ENCODE results near the gene CHCHD3. TPM values are rescaled to one million over a fixed set of nuclear protein-coding genes. Genes with fewer than 3 reads are reported as not detected.
"Not testable (repeated sequence)": the region's sequence is repeated elsewhere in the genome, so short reads cannot be mapped to it uniquely, and the experiment has no call there.

CHCHD3 gene
- total RNA-seq, 1 experiment from 2014 or later = 100 TPM

GRCh38 chr7:132904209-132904608, 177.7 kb downstream of the CHCHD3 start:
- no peaks in the 10 kb centered on the region for H4K20me1 ChIP-seq (ENCODE audit: insufficient read depth)
- no peak overlapping the region for H3K4me2 ChIP-seq
- H3K4me1 ChIP-seq (replicated peaks; ENCODE audit: insufficient read depth) = no peaks in the 10 kb centered on the region
- ChIA-PET POLR2A (ENCODE audit: unreplicated experiment) (no interaction called here), CTCF (no interaction called here)
- H3K9me3 ChIP-seq (ENCODE audit: insufficient read depth, low read depth) = no peaks in the 10 kb centered on the region
- no peak overlapping the region for H3K27ac ChIP-seq
- H3K79me2 ChIP-seq (ENCODE audit: low read depth) = no peaks in the 10 kb centered on the region
- TF ChIP-seq, protein P1, sequence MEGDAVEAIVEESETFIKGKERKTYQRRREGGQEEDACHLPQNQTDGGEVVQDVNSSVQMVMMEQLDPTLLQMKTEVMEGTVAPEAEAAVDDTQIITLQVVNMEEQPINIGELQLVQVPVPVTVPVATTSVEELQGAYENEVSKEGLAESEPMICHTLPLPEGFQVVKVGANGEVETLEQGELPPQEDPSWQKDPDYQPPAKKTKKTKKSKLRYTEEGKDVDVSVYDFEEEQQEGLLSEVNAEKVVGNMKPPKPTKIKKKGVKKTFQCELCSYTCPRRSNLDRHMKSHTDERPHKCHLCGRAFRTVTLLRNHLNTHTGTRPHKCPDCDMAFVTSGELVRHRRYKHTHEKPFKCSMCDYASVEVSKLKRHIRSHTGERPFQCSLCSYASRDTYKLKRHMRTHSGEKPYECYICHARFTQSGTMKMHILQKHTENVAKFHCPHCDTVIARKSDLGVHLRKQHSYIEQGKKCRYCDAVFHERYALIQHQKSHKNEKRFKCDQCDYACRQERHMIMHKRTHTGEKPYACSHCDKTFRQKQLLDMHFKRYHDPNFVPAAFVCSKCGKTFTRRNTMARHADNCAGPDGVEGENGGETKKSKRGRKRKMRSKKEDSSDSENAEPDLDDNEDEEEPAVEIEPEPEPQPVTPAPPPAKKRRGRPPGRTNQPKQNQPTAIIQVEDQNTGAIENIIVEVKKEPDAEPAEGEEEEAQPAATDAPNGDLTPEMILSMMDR (conservative IDR thresholded peaks at IDR 0.05) = no peak
- TF ChIP-seq EZH2 (IDR thresholded peaks at IDR 0.05; ENCODE audit: low read depth) = no peak
- intact Hi-C loops (cut with micrococcal nuclease; ENCODE audit: unreplicated experiment) = no loop called here
- H3K9me2 ChIP-seq (ENCODE audit: insufficient read depth) = no peaks in the 10 kb centered on the region
- H3F3A ChIP-seq (ENCODE audit: insufficient read depth, low read depth) = peaks cover 6% of the 10 kb centered on the region; the same call in 1 of the 2 replicates
- BruUV-seq (replicated peaks) = no TSS peak
- no peaks in the 10 kb centered on the region for H3K36me3 ChIP-seq (ENCODE audit: low read depth)
- H3K4me3 ChIP-seq = no peak overlapping the region
- no peak overlapping the region for H2AFZ ChIP-seq
- no peaks in the 10 kb centered on the region for H3K27me3 ChIP-seq (ENCODE audit: insufficient read depth, low read depth)
- DNase-seq = no peak

- H3K4me2 ChIP-seq; BruUV-seq (replicated peaks); H3F3A ChIP-seq (ENCODE audit: insufficient read depth, low read depth); H3K36me3 ChIP-seq (ENCODE audit: low read depth); CTCF ChIA-PET; H3K4me3 ChIP-seq; DNase-seq; H4K20me1 ChIP-seq (ENCODE audit: insufficient read depth); H3K79me2 ChIP-seq (ENCODE audit: low read depth); H3K9me3 ChIP-seq (ENCODE audit: insufficient read depth, low read depth); H3K4me1 ChIP-seq (replicated peaks; ENCODE audit: insufficient read depth); H2AFZ ChIP-seq; H3K9me2 ChIP-seq (ENCODE audit: insufficient read depth); H3K27me3 ChIP-seq (ENCODE audit: insufficient read depth, low read depth); intact Hi-C loops (cut with micrococcal nuclease; ENCODE audit: unreplicated experiment); POLR2A ChIA-PET (ENCODE audit: unreplicated experiment); H3K27ac ChIP-seq: not testable (repeated sequence)
These were observed 179.6 kb downstream of the CHCHD3 start for GRCh38 chr7:132902294-132902693.

GRCh38 chr7:132901241-132901640, 180.6 kb downstream of the CHCHD3 start:
- Histone ChIP-seq H3K9me3 (ENCODE audit: insufficient read depth, low read depth) (no peaks in the 10 kb centered on the region), H2AFZ (no peak overlapping the region), H3K9me2 (ENCODE audit: insufficient read depth) (no peaks in the 10 kb centered on the region), H3K79me2 (ENCODE audit: low read depth) (no peaks in the 10 kb centered on the region), H4K20me1 (ENCODE audit: insufficient read depth) (no peaks in the 10 kb centered on the region), H3K36me3 (ENCODE audit: low read depth) (no peaks in the 10 kb centered on the region), H3K4me2 (no peak overlapping the region), H3K27ac (no peak overlapping the region), H3F3A (ENCODE audit: insufficient read depth, low read depth) (no peaks in the 10 kb centered on the region), H3K4me1 (replicated peaks; ENCODE audit: insufficient read depth) (no peaks in the 10 kb centered on the region), H3K4me3 (no peak overlapping the region), H3K27me3 (ENCODE audit: insufficient read depth, low read depth) (no peaks in the 10 kb centered on the region)
- TF ChIP-seq, protein P1 (conservative IDR thresholded peaks at IDR 0.05) = no peak
- TF ChIP-seq EZH2 (IDR thresholded peaks at IDR 0.05; ENCODE audit: low read depth) = no peak
- POLR2A ChIA-PET (ENCODE audit: unreplicated experiment) = no interaction called here
- CTCF ChIA-PET = no interaction called here
- intact Hi-C loops (cut with micrococcal nuclease; ENCODE audit: unreplicated experiment) = no loop called here
- BruUV-seq (replicated peaks) = no TSS peak
- DNase-seq = no peak

- Histone ChIP-seq H3K27ac (no peak overlapping the region), H3K36me3 (ENCODE audit: low read depth) (no peaks in the 10 kb centered on the region), H4K20me1 (ENCODE audit: insufficient read depth) (no peaks in the 10 kb centered on the region), H3K4me1 (replicated peaks; ENCODE audit: insufficient read depth) (no peaks in the 10 kb centered on the region), H3K4me2 (no peak overlapping the region), H3K9me2 (ENCODE audit: insufficient read depth) (no peaks in the 10 kb centered on the region), H3K79me2 (ENCODE audit: low read depth) (no peaks in the 10 kb centered on the region), H3F3A (ENCODE audit: insufficient read depth, low read depth) (no peaks in the 10 kb centered on the region), H2AFZ (no peak overlapping the region), H3K27me3 (ENCODE audit: insufficient read depth, low read depth) (no peaks in the 10 kb centered on the region), H3K4me3 (no peak overlapping the region), H3K9me3 (ENCODE audit: insufficient read depth, low read depth) (no peaks in the 10 kb centered on the region)
- BruUV-seq (replicated peaks) = no TSS peak
- TF ChIP-seq EZH2 (IDR thresholded peaks at IDR 0.05; ENCODE audit: low read depth) = no peak
- TF ChIP-seq, protein P1 (conservative IDR thresholded peaks at IDR 0.05) = no peak
- ChIA-PET CTCF (no interaction called here), POLR2A (ENCODE audit: unreplicated experiment) (no interaction called here)
- intact Hi-C loops (cut with micrococcal nuclease; ENCODE audit: unreplicated experiment) = no loop called here
- no peak for DNase-seq
These were observed 182.1 kb downstream of the CHCHD3 start for GRCh38 chr7:132899833-132900232.

DNA sequence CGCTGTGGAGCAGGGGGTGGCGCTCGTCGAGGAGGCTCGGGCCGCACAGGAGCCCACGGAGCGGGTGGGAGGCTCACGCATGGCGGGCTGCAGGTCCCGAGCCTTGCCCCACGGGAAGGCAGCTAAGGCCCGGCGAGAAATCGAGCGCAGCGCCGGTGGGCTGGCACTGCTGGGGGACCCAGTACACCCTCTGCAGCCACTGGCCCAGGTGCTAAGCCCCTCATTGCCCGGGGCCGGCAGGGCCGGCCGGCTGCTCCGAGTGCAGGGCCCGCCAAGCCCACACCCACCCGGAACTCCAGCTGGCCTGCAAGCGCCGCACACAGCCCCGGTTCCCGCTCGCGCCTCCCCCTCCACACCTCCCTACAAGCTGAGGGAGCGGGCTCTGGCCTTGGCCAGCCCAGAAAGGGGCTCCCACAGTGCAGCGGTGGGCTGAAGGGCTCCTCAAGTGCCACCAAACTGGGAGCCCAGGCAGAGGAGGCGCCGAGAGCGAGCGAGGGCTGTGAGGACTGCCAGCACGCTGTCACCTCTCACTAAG, 183.2 kb downstream of the CHCHD3 start:
- H3K79me2 ChIP-seq (ENCODE audit: low read depth); H3K4me2 ChIP-seq; H3K4me1 ChIP-seq (replicated peaks; ENCODE audit: insufficient read depth); POLR2A ChIA-PET (ENCODE audit: unreplicated experiment); intact Hi-C loops (cut with micrococcal nuclease; ENCODE audit: unreplicated experiment); DNase-seq; CTCF ChIA-PET; H3K4me3 ChIP-seq; BruUV-seq (replicated peaks); H4K20me1 ChIP-seq (ENCODE audit: insufficient read depth); H3K27ac ChIP-seq; H3K9me2 ChIP-seq (ENCODE audit: insufficient read depth); H3K9me3 ChIP-seq (ENCODE audit: insufficient read depth, low read depth); H2AFZ ChIP-seq; H3F3A ChIP-seq (ENCODE audit: insufficient read depth, low read depth); H3K27me3 ChIP-seq (ENCODE audit: insufficient read depth, low read depth); H3K36me3 ChIP-seq (ENCODE audit: low read depth): not testable (repeated sequence)

All from PC-9 (cell line).